ENCODE data around the gene KRT5.

GRCh38 chr12:52535574-52535973 is 15.4 kb upstream of the KRT5 start:
- no peak for TF ChIP-seq CTCF (conservative IDR thresholded peaks at IDR 0.05; ENCODE audit: low read depth, low read length)
- no peak for TF ChIP-seq EZH2 (IDR thresholded peaks at IDR 0.05; ENCODE audit: borderline replicate concordance, low read depth, low read length, poor library complexity, severe bottlenecking)

Measured in A673 (cell line).